ENCODE results near the gene EFCAB11. TPM values are rescaled to one million over a fixed set of nuclear protein-coding genes. Genes with fewer than 3 reads are reported as not detected.
A peak's percentile ranks its signal among the peaks of the same experiment; 100 is the strongest.

The EFCAB11 gene
- total and polyA plus RNA-seq, 2 of the 4 experiments (the other 2 are of a cell fraction) = 2.2 to 5.3 TPM

DNA sequence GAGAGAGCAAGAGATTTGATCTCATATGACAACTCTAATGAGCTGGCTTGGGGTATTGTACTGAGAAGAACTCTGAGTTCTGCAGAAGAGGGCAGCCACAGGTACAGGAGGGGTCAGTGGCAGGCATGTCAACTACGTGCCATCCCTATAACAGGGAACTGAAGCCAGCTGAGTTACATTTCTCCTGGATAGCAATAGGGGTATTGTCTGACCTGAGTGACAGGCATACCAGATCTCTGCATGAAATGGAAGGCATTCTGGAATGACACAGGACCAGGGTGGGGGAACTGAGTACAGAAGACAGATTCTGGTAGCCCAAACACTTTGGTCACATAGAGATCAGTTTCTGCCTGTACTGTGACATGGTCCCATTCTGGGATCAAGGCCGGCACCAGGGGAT, 35.8 kb downstream of the EFCAB11 start:
- Histone ChIP-seq H3K27ac (ENCODE audit: insufficient read depth, low read length) (no peak overlapping the region; the same call in 1 of the 2 replicates), H3K23ac (ENCODE audit: low read depth, low read length) (peak overlapping the region; percentile 61; the same call in 1 of the 2 replicates), H2BK20ac (ENCODE audit: low read depth, low read length) (peak overlapping the region; percentile 79), H3K4ac (ENCODE audit: low read depth, low read length) (peak overlapping the region; percentile 82), H2AK5ac (ENCODE audit: low read depth, low read length) (peak overlapping the region; percentile 88), H3K27me3 (ENCODE audit: control insufficient read depth, insufficient read depth, low read length) (no peaks in the 10 kb centered on the region), H3K4me1 (ENCODE audit: control insufficient read depth, insufficient read depth, low read length) (peaks cover 21% of the 10 kb centered on the region), H4K91ac (ENCODE audit: insufficient read depth, low read depth, low read length) (peak overlapping the region; percentile 95), H3K18ac (ENCODE audit: low read depth, low read length) (peak overlapping the region; percentile 72), H3K9ac (ENCODE audit: low read depth, low read length) (no peak overlapping the region), H3K56ac (ENCODE audit: extremely low read depth, insufficient read depth, low read length) (no peak overlapping the region; the same call in 1 of the 2 replicates), H3K4me3 (ENCODE audit: insufficient read depth, low read depth, low read length) (no peak overlapping the region), H3K14ac (replicated peaks; ENCODE audit: low read depth, low read length) (peak overlapping the region; percentile 47), H2AFZ (replicated peaks; ENCODE audit: low read length, poor library complexity) (no peak overlapping the region), H3K4me2 (ENCODE audit: low read depth, low read length) (no peak overlapping the region), H2BK5ac (ENCODE audit: low read depth, low read length, poor library complexity, severe bottlenecking) (no peak overlapping the region), H3K36me3 (ENCODE audit: control insufficient read depth, insufficient read depth, low read length) (no peaks in the 10 kb centered on the region), H2BK120ac (ENCODE audit: low read depth, low read length) (peak overlapping the region; percentile 95), H4K8ac (ENCODE audit: low read depth in 2 of 2, low read length in 2 of 2) (peak overlapping the region; percentile 53 to 54; a peak in 2 of 4 replicates), H2AK9ac (replicated peaks; ENCODE audit: low read depth, low read length, poor library complexity) (peak overlapping the region; percentile 5), H2BK15ac (ENCODE audit: low read depth, low read length) (peak overlapping the region; percentile 96), H3K79me1 (ENCODE audit: low read depth in 1 of 2, low read length in 2 of 2) (peaks cover 2 to 10% of the 10 kb centered on the region in 2 experiments; a peak in 2 of 4 replicates), H4K5ac (ENCODE audit: low read depth, low read length) (peak overlapping the region; percentile 46), H4K20me1 (ENCODE audit: insufficient read depth, low read length) (no peaks in the 10 kb centered on the region), H3K9me3 (ENCODE audit: control insufficient read depth, insufficient read depth, low read length) (no peaks in the 10 kb centered on the region), H3K9me1 (ENCODE audit: insufficient read depth, low read length) (peaks cover 31% of the 10 kb centered on the region)
- intact Hi-C loops (cut with micrococcal nuclease) (loop anchor here (5.0 to 10.0 kb wide), 2 partner anchors 424 to 1251 kb away; no protein-coding TSS in a partner anchor), in situ Hi-C loops (cut with MboI; ENCODE audit: low sequenced_read_pairs) (loop anchor here (10.0 kb wide), 2 partner anchors 524 to 874 kb away; no protein-coding TSS in a partner anchor), dilution Hi-C loops (cut with HindIII; ENCODE audit: low sequenced_read_pairs, unreplicated experiment) (no loop called here)
- DNase-seq (no peak), ATAC-seq (ENCODE audit: low read depth) (no peak)
- CTCF ChIA-PET = no interaction called here
- POLR2A ChIA-PET (ENCODE audit: unreplicated experiment) = no interaction called here
- no TSS peak for BruUV-seq (replicated peaks)
- no peak for TF ChIP-seq RCOR1 (IDR thresholded peaks at IDR 0.05; ENCODE audit: insufficient replicate concordance, low read length)
- no peak for TF ChIP-seq POLR2A (IDR thresholded peaks at IDR 0.05; ENCODE audit: low read depth, low read length)
- no peak for TF ChIP-seq CEBPB (IDR thresholded peaks at IDR 0.05; ENCODE audit: low read depth, low read length)
- no peak for TF ChIP-seq RFX5 (IDR thresholded peaks at IDR 0.05; ENCODE audit: low read depth, low read length)
- no peak for TF ChIP-seq SMC3 (IDR thresholded peaks at IDR 0.05; ENCODE audit: low read depth, low read length)
- TF ChIP-seq FOS (IDR thresholded peaks at IDR 0.05; ENCODE audit: low read depth, low read length) = no peak
- no peak for TF ChIP-seq ELK1 (IDR thresholded peaks at IDR 0.05; ENCODE audit: borderline replicate concordance, low read depth, low read length)
- TF ChIP-seq USF2 (IDR thresholded peaks at IDR 0.05; ENCODE audit: low read depth, low read length) = no peak
- TF ChIP-seq MXI1 (IDR thresholded peaks at IDR 0.05; ENCODE audit: borderline replicate concordance, low read depth, low read length) = no peak
- TF ChIP-seq BHLHE40 (IDR thresholded peaks at IDR 0.05; ENCODE audit: low read depth, low read length) = no peak
- TF ChIP-seq CHD1 (IDR thresholded peaks at IDR 0.05; ENCODE audit: low read depth, low read length) = no peak
- TF ChIP-seq RAD21 (IDR thresholded peaks at IDR 0.05; ENCODE audit: low read length) = no peak
- no peak for TF ChIP-seq MAZ (IDR thresholded peaks at IDR 0.05; ENCODE audit: borderline replicate concordance, low read depth, low read length)
- TF ChIP-seq CTCF (conservative IDR thresholded peaks at IDR 0.05; ENCODE audit: low read depth, low read length) = no peak
- no peak for TF ChIP-seq NFE2L2 (IDR thresholded peaks at IDR 0.05; ENCODE audit: low read depth, low read length)
- no peak for TF ChIP-seq MAFK (IDR thresholded peaks at IDR 0.05; ENCODE audit: low read depth, low read length)
- WGBS, 2 experiments (ENCODE audit: extremely low coverage in 2 of 2, insufficient read length in 1 of 2) = no CpG with 5 or more reads among the region's 2 CpGs
